Parathyroid adenoma (tissue), 2 donors: ENCODE data around the gene BUB3.

Source experiments
- H2AFZ ChIP-seq: fragments of 300-600 bp; sonication (generic); one replicate; pipeline ENCODE4 v1.7.0; 2017; ENCODE audit warnings: antibody characterized with exemption, mild to moderate bottlenecking
- H3K27ac ChIP-seq: fragments of 300-600 bp; sonication (generic); one replicate; pipeline ENCODE4 v1.7.0; 2017
- H3K27me3 ChIP-seq: fragments of 300-600 bp; sonication (generic); one replicate; pipeline ENCODE4 v1.7.0; 2017; ENCODE audit warnings: low read length; ENCODE audit not compliant: control insufficient read depth, insufficient read depth
- H3K36me3 ChIP-seq: fragments of 300-600 bp; sonication (generic); one replicate; pipeline ENCODE4 v1.7.0; 2017; ENCODE audit warnings: low read length; ENCODE audit not compliant: control insufficient read depth, insufficient read depth
- H3K4me1 ChIP-seq: fragments of 300-600 bp; sonication (generic); one replicate; pipeline ENCODE4 v1.7.0; 2017; ENCODE audit warnings: control low read depth
- H3K4me2 ChIP-seq: fragments of 300-600 bp; sonication (generic); one replicate; pipeline ENCODE4 v1.7.0; 2017; ENCODE audit warnings: low read length
- H3K4me3 ChIP-seq: fragments of 300-600 bp; sonication (generic); one replicate; pipeline ENCODE4 v1.7.0; 2017; ENCODE audit warnings: low read depth, low read length
- H3K79me2 ChIP-seq: fragments of 300-600 bp; sonication (generic); one replicate; pipeline ENCODE4 v1.7.0; 2017; ENCODE audit warnings: control low read depth
- H3K9ac ChIP-seq: fragments of 300-600 bp; sonication (generic); one replicate; pipeline ENCODE4 v1.7.0; 2017; ENCODE audit warnings: mild to moderate bottlenecking
- H3K9me3 ChIP-seq: fragments of 300-600 bp; sonication (generic); one replicate; pipeline ENCODE4 v1.7.0; 2017; ENCODE audit warnings: low read length; ENCODE audit not compliant: control insufficient read depth
- TF ChIP-seq, protein P1 (sequence below): fragments of 300-600 bp; sonication (generic); IDR thresholded peaks from one replicate; pipeline ENCODE4 v1.7.0; 2017; ENCODE audit warnings: antibody characterized with exemption, mild to moderate bottlenecking
- donor health status: primary hyperparathyroidism.

The BUB3 gene

DNA sequence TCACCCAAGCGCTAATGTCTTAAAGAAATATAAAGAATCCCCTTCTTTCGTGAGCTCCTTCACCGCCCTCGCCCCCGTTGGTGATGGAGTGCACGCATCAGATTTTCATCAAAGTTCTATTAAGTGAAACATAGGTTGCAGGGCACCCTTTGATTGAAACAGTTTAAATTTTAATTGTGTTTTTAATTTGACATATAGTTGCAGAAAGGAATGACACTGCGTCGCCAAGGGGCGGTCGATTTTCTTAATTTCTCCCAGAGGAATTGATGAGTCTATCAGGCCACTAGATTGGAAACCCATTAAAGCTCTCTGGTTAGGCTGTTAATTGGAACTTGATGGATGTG, 10.4 kb upstream of the BUB3 start:
- Histone ChIP-seq H3K4me3 (no peak overlapping the region), H3K79me2 (no peaks in the 10 kb centered on the region), H3K9ac (no peak overlapping the region), H2AFZ (no peak overlapping the region), H3K4me2 (no peak overlapping the region), H3K27ac (no peak overlapping the region), H3K27me3 (peaks cover 8% of the 10 kb centered on the region), H3K4me1 (no peaks in the 10 kb centered on the region), H3K36me3 (no peaks in the 10 kb centered on the region), H3K9me3 (no peaks in the 10 kb centered on the region)
- TF ChIP-seq, protein P1, sequence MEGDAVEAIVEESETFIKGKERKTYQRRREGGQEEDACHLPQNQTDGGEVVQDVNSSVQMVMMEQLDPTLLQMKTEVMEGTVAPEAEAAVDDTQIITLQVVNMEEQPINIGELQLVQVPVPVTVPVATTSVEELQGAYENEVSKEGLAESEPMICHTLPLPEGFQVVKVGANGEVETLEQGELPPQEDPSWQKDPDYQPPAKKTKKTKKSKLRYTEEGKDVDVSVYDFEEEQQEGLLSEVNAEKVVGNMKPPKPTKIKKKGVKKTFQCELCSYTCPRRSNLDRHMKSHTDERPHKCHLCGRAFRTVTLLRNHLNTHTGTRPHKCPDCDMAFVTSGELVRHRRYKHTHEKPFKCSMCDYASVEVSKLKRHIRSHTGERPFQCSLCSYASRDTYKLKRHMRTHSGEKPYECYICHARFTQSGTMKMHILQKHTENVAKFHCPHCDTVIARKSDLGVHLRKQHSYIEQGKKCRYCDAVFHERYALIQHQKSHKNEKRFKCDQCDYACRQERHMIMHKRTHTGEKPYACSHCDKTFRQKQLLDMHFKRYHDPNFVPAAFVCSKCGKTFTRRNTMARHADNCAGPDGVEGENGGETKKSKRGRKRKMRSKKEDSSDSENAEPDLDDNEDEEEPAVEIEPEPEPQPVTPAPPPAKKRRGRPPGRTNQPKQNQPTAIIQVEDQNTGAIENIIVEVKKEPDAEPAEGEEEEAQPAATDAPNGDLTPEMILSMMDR = no peak

DNA sequence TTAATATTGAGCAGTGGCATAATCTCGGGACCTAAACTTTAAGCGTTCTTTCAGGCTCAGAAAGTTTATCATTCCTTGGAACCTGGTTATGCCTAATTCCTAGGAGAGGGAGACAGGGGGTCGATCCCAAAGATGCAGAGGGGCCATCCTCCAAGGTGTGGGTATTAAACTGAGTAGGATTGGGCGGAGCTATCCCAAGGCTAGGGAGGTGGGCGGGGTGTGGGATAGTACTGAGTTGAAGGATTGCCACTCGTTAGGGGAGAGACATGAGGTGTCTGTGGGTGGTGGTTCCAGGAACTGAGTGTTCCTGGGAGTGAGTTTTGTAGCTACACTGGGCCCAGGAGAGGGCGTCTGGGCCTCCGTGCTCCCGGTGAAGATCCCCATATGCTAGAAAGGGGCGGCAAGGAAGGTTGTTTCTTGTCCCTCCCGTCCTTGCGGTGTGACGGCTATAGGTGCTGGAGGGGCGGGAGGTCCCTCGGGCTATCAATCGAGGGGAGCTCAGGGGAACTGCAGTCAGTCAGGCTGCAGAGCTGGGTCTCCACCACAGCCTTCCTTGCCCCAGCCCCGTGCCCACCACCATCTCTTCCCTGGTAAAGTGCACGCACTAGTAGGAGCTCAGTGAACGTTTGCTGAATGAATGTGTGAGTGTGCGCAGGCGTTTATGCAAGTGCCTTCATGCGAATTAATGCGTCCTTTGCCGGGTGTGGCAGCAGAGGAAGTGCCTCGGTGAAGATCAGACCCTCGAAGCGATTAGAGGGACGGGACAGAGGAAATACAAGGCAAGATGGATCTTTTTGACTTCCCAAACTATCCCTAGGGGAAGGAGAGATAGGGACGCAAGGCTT, 9.3 kb upstream of the BUB3 start:
- H3K9ac ChIP-seq = no peak overlapping the region
- peaks cover 9% of the 10 kb centered on the region for H3K27me3 ChIP-seq
- TF ChIP-seq, protein P1 = no peak
- no peaks in the 10 kb centered on the region for H3K36me3 ChIP-seq
- H3K79me2 ChIP-seq = no peaks in the 10 kb centered on the region
- H3K4me2 ChIP-seq = no peak overlapping the region
- no peak overlapping the region for H3K27ac ChIP-seq
- H3K9me3 ChIP-seq = no peaks in the 10 kb centered on the region
- H3K4me1 ChIP-seq = no peaks in the 10 kb centered on the region
- H3K4me3 ChIP-seq = no peak overlapping the region
- H2AFZ ChIP-seq = no peak overlapping the region

DNA sequence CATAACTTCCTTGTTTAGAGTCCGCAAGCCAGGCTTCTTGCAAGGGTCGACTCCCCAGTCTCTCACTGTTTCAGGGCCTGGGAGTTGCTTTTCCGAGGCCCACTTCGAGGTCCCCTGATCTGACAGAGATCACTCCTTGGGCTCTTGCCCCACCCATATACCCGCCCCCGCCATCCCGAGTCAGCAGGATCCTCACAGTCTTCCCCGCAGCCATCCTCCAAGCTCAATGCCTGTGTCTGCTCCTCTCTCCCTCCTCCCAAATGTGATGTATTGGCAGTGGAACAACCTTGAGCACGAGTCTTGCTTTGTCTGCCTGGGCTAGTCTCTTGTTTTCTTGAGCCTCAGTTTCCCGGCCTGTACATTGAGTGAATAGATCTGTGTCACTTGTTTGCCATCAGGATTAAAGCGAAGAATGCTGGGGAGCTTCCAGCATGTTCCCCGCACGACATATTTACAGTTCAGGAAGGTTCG, 8.6 kb upstream of the BUB3 start:
- no peak overlapping the region for H3K9ac ChIP-seq
- no peak overlapping the region for H3K4me2 ChIP-seq
- H2AFZ ChIP-seq = no peak overlapping the region
- H3K4me1 ChIP-seq = no peaks in the 10 kb centered on the region
- TF ChIP-seq, protein P1 = no peak
- H3K27me3 ChIP-seq = peaks cover 13% of the 10 kb centered on the region
- H3K4me3 ChIP-seq = no peak overlapping the region
- H3K79me2 ChIP-seq = no peaks in the 10 kb centered on the region
- H3K9me3 ChIP-seq = no peaks in the 10 kb centered on the region
- no peak overlapping the region for H3K27ac ChIP-seq
- no peaks in the 10 kb centered on the region for H3K36me3 ChIP-seq

DNA sequence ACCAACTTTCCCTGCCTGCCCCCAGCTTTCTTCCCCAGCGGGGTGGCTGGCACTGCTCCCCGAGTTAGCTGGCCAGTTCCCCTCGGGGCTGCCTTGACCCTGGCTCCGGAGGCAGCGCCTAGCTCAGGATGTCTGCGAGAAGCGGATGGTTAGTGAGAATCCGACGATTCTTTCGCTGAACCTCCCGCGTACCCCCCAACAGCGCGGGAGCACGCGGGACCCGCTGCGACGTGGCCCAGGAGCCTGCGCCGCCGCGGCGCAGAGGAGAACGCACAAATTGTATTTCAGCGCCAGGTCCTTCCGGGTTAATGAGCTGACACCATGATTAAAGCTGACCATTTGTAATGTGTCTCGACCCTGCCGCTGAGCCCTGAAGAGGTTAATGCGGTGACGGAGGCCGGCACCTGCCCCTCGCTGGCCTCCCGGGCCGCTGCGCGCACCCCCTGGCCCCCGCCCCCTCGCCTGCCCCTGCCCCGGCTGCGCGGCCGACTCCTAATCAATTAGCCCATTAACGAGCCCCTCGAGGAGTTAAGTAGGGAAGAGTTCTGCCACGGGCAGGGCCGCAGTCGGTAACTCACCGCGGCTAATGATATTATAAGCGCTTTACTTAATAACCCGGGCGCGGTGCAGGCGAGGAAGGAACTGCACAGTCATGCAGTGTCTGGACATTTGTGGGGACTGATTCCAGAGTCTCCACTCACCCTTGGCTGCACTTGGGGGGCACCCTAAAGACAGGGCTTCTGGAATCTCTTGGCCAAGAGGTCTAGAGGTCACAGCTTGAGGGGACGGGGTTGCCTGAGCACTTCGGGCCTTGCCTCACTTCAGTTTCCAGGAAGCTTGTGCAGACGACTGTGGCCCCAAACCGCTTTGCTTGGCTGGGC, 7.9 kb upstream of the BUB3 start:
- Histone ChIP-seq H3K4me1 (no peaks in the 10 kb centered on the region), H2AFZ (no peak overlapping the region), H3K27ac (no peak overlapping the region), H3K9me3 (no peaks in the 10 kb centered on the region), H3K27me3 (peaks cover 13% of the 10 kb centered on the region), H3K4me3 (no peak overlapping the region), H3K4me2 (no peak overlapping the region), H3K9ac (no peak overlapping the region), H3K79me2 (no peaks in the 10 kb centered on the region), H3K36me3 (no peaks in the 10 kb centered on the region)
- TF ChIP-seq, protein P1 = no peak
